Right lobe of liver (tissue), 4 donors: ENCODE measurements around the gene TPH1.

Experiments used
- CTCF ChIP-seq, 4 donors: fragments of 200-600 bp in 3 of 4; fragments of 450-650 bp in 1 of 4; IDR thresholded peaks; one replicate each; pipeline versions ENCODE4 v1.5.1 to v1.8.0; 2016 to 2022; ENCODE audit warnings: antibody characterized with exemption in 4 of 4, mild to moderate bottlenecking in 2 of 4
- POLR2A ChIP-seq: fragments of 450-650 bp; IDR thresholded peaks from one replicate; pipeline ENCODE4 v1.6.1; 2017; ENCODE audit warnings: antibody characterized with exemption, mild to moderate bottlenecking
- donor health status: DM: no; HTN: no; CAD: no.
- donor health status: DM: no; HTN: no; CAD: no.
- donor health status: DM: no; HTN: yes; CAD: no.

DNA sequence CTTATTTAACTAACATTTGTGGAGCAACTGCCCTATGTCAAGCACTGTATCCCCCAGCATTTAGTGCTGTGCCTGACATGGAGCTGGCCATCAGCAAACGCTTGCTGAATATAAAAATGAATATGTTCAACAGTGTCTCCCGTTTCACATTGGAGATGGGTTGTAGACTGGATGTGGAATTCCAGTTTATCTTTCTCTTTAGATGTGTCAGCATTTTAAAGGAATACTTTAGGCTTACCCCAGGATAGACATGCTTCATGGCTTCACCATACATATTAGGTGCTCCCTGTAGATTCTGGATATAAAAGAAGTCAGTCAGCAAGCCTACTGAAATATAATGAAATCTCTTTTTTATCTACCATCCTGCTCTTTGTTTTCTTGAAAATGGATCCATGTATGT is 21.3 kb upstream of the TPH1 start:
- TF ChIP-seq POLR2A (no peak), CTCF (IDR thresholded peaks at IDR 0.05) (no peak)
